ENCODE data around the gene REEP5.
"Not testable (repeated sequence)": the region's sequence is repeated elsewhere in the genome, so short reads cannot be mapped to it uniquely, and the experiment has no call there.

The REEP5 gene

DNA sequence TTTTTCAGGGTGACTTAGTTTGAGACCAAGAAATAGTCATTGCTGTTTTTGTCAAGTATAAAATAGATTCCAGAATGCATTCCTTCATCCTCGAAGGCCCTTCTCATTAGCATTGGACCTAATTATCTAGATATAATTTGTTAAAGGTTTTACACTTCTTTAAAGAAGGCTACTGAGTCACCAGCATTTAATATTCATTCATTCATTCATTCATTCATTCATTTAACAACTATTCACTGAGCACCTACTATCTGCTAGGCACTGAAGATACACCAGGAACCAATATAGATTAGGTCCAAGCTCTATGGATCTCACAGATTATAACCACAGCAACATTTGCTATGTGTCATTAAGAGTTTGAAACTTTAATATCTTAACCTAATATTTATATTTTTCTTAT is 11.1 kb upstream of the REEP5 start:
- no peak for DNase-seq (ENCODE audit: low read depth in 2 of 2)

GRCh38 chr5:112931473-112931872 is 9.4 kb upstream of the REEP5 start:
- DNase-seq (ENCODE audit: low read depth in 2 of 2): no peak

DNA sequence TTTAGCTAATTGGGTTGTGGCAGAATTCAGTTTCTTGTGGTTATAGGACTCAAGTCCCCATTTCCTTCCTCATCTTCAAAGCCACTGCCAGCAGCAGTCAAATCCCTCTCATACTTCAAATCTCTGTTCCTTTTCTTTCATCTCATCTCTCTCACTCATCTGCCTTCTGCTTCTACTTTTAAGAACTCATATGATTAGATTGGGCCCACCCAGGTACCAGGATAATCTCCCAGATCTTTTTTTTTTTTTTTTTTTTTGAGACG is 8.0 kb upstream of the REEP5 start:
- no peak for DNase-seq (ENCODE audit: low read depth in 2 of 2)

- DNase-seq (ENCODE audit: low read depth in 2 of 2): no peak
Observed at GRCh38 chr5:112929336-112930081, 7.5 kb upstream of the REEP5 start.

- DNase-seq (ENCODE audit: low read depth in 2 of 2): no peak
Observed at GRCh38 chr5:112923988-112924387, 2.0 kb upstream of the REEP5 start.

DNA sequence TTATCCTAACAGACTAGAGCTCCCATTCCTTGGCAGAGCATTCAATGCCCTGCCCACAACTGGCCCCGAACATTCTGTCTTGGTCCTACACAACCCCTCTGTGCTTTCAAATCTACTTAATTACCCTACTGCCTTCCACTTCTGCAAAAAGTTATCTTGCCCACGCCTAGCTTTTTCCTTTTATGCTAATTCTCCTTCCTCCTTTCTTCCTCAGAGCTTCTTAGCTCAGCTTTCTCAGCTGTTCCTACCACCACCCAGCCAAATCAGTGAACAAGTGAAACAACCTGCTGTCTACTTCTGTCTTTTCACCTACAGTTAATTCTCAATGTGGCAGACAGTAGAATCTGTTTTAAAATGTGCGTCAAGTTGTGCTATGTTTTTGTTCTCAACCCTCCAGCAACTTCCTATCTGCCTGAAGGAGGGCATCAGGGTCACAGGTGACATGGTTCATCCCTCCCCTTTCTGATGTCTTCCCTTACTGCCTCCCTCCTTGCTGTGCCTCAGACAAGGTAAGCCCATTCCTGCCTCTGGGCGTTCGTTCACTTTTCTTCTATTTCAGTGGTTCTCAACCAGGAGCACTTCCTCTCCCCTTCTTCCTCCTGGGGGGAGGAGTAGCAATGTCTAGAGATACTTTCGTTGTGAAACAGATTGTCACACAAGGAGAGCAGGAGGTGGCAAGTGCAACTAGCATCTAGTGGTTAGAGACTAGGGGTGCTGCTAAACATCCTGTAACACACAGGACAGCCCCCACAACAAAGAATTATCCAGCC is 1.3 kb upstream of the REEP5 start:
- no peak for DNase-seq (ENCODE audit: low read depth in 2 of 2)

GRCh38 chr5:112921026-112921832 is 798 bp downstream of the REEP5 start:
- peak; percentile 18 to 40 for DNase-seq (ENCODE audit: low read depth in 2 of 2)

DNA sequence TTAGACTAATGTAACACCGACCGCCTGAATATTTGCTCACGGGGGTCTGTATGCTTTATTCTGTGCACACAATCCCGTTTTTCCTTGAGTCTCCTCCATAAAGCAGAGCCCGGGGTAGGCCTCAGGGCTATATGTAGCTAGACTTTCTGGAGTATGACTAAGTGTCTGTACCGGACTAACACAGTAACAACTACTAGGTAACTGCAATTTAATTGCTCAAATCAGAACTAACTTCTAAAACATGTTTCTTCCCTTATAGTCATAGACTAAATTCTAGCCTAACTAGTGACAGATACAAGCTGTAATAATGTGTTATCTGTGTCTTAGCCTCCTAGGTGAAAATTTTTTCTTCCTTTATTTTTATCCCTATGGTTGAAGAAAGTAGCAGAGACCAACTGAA is 2.1 kb downstream of the REEP5 start:
- DNase-seq (ENCODE audit: low read depth in 2 of 2): no peak

DNA sequence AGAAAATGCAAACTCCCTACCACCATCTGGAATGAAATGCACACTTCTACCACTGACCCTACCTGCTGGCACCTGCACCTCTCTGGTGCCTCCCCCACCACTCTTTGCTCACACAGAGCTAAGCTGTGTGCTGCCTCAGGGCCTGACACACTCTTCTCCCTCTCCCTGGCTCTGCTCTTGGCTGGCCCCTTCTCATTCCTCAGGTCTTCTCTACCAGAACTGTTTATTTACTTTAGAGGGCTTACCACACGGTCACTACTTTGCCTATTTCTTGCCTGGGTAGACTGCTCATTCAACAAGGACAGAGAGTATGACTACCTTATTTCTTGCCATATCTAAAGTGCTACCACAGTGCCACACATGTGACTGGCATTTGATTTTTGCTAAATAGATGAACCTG is 3.3 kb downstream of the REEP5 start:
- DNase-seq (ENCODE audit: low read depth in 2 of 2): no peak

DNA sequence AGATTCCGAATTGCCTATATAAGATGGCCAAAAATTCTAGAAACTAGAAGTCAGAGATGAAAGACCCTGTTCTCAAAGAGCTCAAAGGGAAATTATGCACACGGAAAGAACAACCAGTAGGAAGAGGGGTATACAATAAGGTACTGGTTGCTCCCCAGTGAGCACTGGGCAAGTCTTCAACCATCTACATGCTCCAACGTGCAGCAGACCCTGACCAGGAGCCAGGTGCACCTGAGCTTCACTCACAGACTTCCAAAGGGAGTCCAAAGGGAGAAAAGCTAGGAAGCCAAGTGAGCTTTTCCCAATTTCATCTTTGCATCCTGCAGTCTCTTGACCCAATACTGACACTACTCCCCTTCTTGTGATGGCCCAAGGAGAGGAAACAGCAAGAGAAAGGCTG is 3.9 kb downstream of the REEP5 start:
- no peak for DNase-seq (ENCODE audit: low read depth in 2 of 2)

- no peak for DNase-seq (ENCODE audit: low read depth in 2 of 2)
Observed at GRCh38 chr5:112917453-112917995, 4.5 kb downstream of the REEP5 start.

GRCh38 chr5:112915831-112916230 is 6.2 kb downstream of the REEP5 start:
- DNase-seq (ENCODE audit: low read depth in 2 of 2): no peak

DNA sequence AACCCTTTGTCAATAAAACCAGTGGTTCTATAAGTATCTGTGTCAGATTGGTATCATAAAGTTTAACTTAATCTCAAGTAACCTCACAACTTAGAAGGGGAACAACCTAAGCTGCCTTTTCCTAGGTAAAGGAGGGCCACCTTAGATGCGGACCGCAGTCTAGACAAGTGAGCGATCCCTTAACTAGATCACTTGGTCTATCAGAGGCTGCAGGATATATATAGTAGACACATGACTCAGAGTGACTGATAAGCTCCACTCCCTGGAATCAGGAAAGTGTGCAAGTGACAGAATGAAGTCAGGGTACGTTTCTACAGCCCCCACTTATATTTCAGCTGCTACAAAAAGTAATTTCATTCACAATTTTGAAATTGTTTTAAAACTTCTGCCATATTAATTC is 7.4 kb downstream of the REEP5 start:
- DNase-seq (ENCODE audit: low read depth in 2 of 2): no peak

DNA sequence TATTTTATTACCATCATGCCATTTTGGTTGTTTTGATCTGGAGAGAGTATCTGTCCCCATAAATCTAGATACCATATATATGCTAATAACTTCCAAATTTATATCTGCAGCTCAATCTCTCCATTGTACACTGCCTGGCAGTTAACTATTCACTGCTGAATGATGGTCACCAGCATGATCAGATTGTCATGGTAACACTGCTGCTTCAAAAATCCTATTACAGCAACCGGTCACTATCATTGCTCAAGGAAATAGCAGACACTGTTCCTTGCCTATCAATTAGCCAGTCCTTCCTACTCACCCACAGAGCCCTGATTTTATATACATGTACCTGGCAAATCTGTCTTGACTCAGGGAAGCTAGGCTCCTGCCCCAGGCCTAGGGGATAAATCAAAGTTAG is 11.5 kb downstream of the REEP5 start:
- no peak for DNase-seq (ENCODE audit: low read depth in 2 of 2)

DNA sequence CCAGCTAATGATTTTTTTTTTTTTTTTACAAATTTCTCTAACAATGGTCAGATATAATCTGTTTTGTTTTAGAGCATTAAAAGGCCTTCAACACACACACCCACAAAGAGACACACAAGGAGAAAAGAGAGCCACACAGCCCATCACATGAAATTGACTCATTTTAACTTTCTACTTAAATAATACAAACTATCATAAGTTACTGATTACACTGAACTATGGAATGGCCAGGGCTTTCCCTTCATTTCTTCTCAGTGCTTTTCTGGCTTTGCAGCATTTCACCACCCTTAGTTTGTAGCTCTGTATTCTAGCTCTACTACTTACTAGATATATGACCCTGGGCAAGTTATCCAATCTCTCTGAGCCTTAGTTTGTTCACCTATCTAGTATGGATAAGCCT is 13.2 kb downstream of the REEP5 start:
- no peak for DNase-seq (ENCODE audit: low read depth in 2 of 2)

DNA sequence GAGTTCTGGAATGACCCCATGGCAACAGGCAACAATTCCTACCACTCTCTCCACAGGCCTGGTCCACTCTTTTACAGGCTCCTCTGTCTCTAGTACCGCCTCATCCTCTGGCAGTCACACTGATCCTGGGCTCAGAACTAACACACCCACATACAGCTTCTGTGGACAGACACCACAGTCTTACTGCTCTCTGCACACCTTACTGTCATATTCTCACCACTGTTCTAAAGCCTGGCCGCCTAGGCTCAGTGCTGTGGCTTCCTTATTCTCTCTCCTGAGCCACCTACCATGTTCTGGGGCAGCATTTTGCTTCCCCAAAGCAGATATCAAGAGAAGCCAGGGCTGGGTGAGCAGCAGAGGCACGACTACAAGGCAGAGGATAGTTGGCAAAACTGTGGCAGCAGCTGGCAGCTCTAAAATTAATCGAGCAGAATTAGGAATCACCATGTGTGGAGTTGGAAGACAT is 14.8 kb downstream of the REEP5 start:
- DNase-seq (ENCODE audit: low read depth in 2 of 2): no peak

GRCh38 chr5:112906637-112907036 is 15.4 kb downstream of the REEP5 start:
- no peak for DNase-seq (ENCODE audit: low read depth in 2 of 2)

- not testable (repeated sequence) for DNase-seq (ENCODE audit: low read depth in 2 of 2)
Observed at GRCh38 chr5:112904996-112905395, 17.0 kb downstream of the REEP5 start.

- no peak for DNase-seq (ENCODE audit: low read depth in 2 of 2)
Observed at GRCh38 chr5:112902561-112902960, 19.5 kb downstream of the REEP5 start.

DNA sequence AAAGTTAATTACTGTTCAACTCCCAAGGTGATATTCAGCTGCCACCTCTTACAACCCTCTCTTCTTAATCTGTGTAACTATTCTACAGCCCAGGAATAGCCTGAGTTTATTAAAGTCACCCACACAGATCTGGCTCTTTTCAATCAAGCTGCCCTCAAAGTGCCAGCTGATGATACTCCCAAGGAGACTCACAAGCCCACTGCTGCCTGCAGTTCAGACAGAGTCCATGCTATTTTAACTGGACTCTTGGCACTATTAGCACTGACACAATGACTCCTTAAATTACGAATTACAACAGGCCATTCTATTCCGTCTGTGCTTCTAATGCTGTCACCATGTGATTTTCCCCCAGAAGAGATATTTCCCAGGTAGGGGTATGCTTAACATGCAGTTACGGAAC is 26.3 kb downstream of the REEP5 start:
- no peak for DNase-seq (ENCODE audit: low read depth in 2 of 2)

DNA sequence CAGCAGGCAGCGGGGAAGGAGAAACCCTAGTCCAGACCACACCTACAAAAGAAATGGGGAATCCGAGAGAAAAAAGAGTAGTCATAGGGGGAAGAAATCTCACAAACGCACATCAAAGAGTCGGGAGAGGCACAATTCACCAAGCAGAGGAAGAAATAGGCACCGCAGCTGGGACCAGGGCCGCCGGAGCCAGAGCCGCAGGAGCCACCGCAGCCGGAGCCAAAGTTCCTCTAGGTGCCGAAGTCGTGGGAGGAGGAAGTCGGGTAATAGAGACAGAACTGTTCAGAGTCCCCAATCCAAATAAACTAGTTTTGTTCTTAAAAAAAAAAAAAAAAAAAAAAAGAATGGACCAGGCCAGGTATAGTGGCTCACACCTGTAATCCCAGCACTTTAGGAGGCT is 29.3 kb downstream of the REEP5 start:
- DNase-seq (ENCODE audit: low read depth in 2 of 2): no peak

DNA sequence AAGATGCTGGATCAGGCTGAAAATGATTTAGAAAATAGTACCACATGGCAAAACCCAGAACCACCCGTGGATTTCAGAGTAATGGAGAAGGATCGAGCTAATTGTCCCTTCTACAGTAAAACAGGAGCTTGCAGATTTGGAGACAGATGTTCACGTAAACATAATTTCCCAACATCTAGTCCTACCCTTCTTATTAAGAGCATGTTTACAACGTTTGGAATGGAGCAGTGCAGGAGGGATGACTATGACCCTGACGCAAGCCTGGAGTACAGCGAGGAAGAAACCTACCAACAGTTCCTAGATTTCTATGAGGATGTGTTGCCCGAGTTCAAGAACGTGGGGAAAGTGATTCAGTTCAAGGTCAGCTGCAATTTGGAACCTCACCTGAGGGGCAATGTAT is 30.0 kb downstream of the REEP5 start:
- not testable (repeated sequence) for DNase-seq (ENCODE audit: low read depth in 2 of 2)

All from stimulated activated CD4-positive, alpha-beta T cell treated with anti-CD3 and anti-CD28 coated beads, Interleukin-15, amount 100 ng/mL, for 48 hours (primary cell).